ENCODE measurements around the gene CYP2C9.

Gene CYP2C9

GRCh38 chr10:95039281-95039680 is 100.8 kb downstream of the CYP2C9 start:
- no peak for DNase-seq (ENCODE audit: low read depth in 2 of 2)

Measured in stimulated activated CD8-positive, alpha-beta memory T cell treated with anti-CD3 and anti-CD28 coated beads, Interleukin-2, amount 100 ng/mL, for 48 hours (primary cell).